Breast epithelium (tissue), 3 donors: ENCODE results near the gene PMM2.

Experiments
- POLR2A ChIP-seq: fragments of 450-650 bp; IDR thresholded peaks from one replicate; pipeline ENCODE4 v1.6.1; 2016; ENCODE audit warnings: antibody characterized with exemption, mild to moderate bottlenecking, moderate library complexity
- POLR2AphosphoS5 ChIP-seq, 3 donors: sonication (generic); formaldehyde crosslinking; IDR thresholded peaks; one replicate each; pipeline ENCODE4 v1.6.1; 2017; ENCODE audit warnings: antibody characterized with exemption in 3 of 3
- TF ChIP-seq, protein P1 (sequence below), 3 donors: fragments of 450-650 bp; IDR thresholded peaks; one replicate each; pipeline ENCODE4 v1.5.1; 2016 to 2017; ENCODE audit warnings: antibody characterized with exemption in 3 of 3, mild to moderate bottlenecking in 3 of 3, moderate library complexity in 3 of 3

DNA sequence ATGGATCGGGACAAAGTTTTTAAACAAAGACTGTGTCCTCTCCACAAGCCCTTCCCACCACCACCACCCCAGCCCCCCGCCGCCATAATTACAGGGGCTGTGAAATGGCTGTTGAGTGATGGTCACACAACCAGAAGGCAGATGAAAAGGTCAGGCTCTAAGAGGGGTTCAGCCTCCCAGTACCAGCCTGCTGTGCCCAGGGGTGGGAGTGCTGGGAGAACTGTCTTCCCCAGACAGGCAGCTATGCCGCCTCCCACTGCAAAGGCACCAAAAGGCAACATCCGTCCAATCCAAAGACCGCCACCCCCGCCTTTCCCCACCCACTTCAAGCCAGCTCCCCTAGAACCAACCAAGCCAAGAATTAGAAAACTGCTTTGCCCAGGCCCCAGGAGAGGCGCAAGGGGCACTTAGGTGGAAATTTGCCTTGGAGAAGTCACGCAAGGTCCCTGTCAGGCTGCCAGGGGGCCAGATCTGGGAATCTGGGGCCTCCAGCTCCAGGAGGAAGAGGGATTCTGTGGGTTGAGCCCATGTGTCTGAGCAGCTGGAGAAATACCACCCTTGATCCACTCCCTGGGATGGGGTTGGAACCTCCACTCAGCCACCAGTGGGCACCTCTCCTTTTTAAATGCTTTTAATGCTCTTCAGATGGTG, 56.8 kb downstream of the PMM2 start:
- TF ChIP-seq POLR2AphosphoS5 (IDR thresholded peaks at IDR 0.05) (no peak), POLR2A (no peak)
- TF ChIP-seq, protein P1, sequence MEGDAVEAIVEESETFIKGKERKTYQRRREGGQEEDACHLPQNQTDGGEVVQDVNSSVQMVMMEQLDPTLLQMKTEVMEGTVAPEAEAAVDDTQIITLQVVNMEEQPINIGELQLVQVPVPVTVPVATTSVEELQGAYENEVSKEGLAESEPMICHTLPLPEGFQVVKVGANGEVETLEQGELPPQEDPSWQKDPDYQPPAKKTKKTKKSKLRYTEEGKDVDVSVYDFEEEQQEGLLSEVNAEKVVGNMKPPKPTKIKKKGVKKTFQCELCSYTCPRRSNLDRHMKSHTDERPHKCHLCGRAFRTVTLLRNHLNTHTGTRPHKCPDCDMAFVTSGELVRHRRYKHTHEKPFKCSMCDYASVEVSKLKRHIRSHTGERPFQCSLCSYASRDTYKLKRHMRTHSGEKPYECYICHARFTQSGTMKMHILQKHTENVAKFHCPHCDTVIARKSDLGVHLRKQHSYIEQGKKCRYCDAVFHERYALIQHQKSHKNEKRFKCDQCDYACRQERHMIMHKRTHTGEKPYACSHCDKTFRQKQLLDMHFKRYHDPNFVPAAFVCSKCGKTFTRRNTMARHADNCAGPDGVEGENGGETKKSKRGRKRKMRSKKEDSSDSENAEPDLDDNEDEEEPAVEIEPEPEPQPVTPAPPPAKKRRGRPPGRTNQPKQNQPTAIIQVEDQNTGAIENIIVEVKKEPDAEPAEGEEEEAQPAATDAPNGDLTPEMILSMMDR (IDR thresholded peaks at IDR 0.05), result no peak
